Esophagus muscularis mucosa (tissue), 4 donors: ENCODE data around the gene NFAM1. TPM values are rescaled to one million over a fixed set of nuclear protein-coding genes. Genes with fewer than 3 reads are reported as not detected.

Source experiments
- DNase-seq: peaks from one replicate; pipeline ENCODE4 v3.0.0-alpha.2; 2017; ENCODE audit errors: extremely low spot score
- H3K27ac ChIP-seq, 4 donors: fragments of 200-600 bp; sonication (generic); replicated peaks in 1 of 4; 1 replicate in 3 of 4; 2 replicates in 1 of 4; pipeline ENCODE4 v1.5.1; 2016 to 2019; ENCODE audit warnings: mild to moderate bottlenecking in 1 of 4
- H3K27me3 ChIP-seq, 4 donors: fragments of 200-600 bp; sonication (generic); one replicate each; pipeline versions ENCODE4 v1.5.1 to v1.6.0; 2016 to 2019
- H3K36me3 ChIP-seq, 4 donors: fragments of 200-600 bp; sonication (generic); one replicate each; pipeline ENCODE4 v1.5.1; 2016 to 2019
- H3K4me1 ChIP-seq, 4 donors: fragments of 200-600 bp; sonication (generic); one replicate each; pipeline ENCODE4 v1.5.1; 2016 to 2019
- H3K4me3 ChIP-seq, 4 donors: fragments of 200-600 bp; sonication (generic); 1 replicate in 2 of 4; 2 replicates in 2 of 4; pipeline ENCODE4 v1.5.1; 2016 to 2019; ENCODE audit warnings: mild to moderate bottlenecking in 4 of 4, moderate library complexity in 1 of 4
- H3K9me3 ChIP-seq, 4 donors: fragments of 200-600 bp; sonication (generic); 1 replicate in 3 of 4; 2 replicates in 1 of 4; pipeline ENCODE4 v1.5.1; 2016 to 2019
- EP300 ChIP-seq: sonication (generic); formaldehyde crosslinking; IDR thresholded peaks from one replicate; pipeline ENCODE4 v1.6.1; 2017; ENCODE audit warnings: antibody characterized with exemption
- POLR2A ChIP-seq: fragments of 450-650 bp; IDR thresholded peaks from one replicate; pipeline ENCODE4 v1.6.1; 2017; ENCODE audit warnings: antibody characterized with exemption, moderate library complexity, mild to moderate bottlenecking, low read depth
- POLR2AphosphoS5 ChIP-seq, 2 donors: sonication (generic); formaldehyde crosslinking; IDR thresholded peaks; one replicate each; pipeline ENCODE4 v1.6.1; 2017; ENCODE audit warnings: antibody characterized with exemption in 2 of 2
- WGBS: methylation state at CpG from one replicate; pipeline ENCODE4 v1.1.5; 2018; 5-methylcytosine and 5-hydroxymethylcytosine counted together
- intact Hi-C: fragments of 100-400 bp; cut with DNase I; formaldehyde crosslinking; loops from one replicate; pipeline ENCODE4 v1.15.1; 2023
- total RNA-seq, 4 donors: library from RNA; depleted of rRNA; stranded (reverse); fragments of >200 nt; gene quantifications; one replicate each; pipeline versions ENCODE4 v1.1.0 to v1.2.1, GENCODE V29; 2016
- TF ChIP-seq, protein P1 (sequence below), 3 experiments: fragments of 200-600 bp in 2 of 3; fragments of 450-650 bp in 1 of 3; sonication (generic) in 2 of 3; IDR thresholded peaks; one replicate each; pipeline ENCODE4 v1.5.1; 2017 to 2019; ENCODE audit warnings: antibody characterized with exemption in 3 of 3, mild to moderate bottlenecking in 2 of 3, moderate library complexity in 1 of 3

The NFAM1 gene
- total RNA-seq, 4 donors from 2014 or later: 2.1 to 5.1 (median 2.9) TPM

DNA sequence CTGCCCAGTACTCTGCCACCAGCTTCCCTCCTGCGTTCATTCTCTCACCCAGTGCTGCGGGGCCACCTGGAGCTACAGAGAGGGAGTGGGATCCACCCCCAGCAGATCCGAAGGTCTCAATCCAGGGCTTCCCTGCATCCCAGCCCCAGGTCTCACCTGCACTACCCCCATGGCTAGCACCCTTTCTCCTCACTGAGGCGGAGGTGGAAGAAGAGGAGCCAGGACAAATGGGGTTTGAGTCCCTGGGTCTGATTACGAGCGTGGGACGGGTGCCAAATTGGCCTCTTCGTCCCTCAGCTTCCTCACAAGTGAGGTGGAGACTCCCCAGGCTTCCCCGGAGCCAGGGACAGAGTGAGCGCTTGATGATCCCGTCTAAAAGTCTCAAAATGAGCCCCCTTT lies 64.2 kb downstream of the NFAM1 start:
- H3K9me3 ChIP-seq: no peaks in the 10 kb centered on the region
- H3K27ac ChIP-seq: peak overlapping the region; percentile 53 to 76 (median 69)
- TF ChIP-seq POLR2A (no peak), POLR2AphosphoS5 (IDR thresholded peaks at IDR 0.05) (no peak), EP300 (no peak)
- TF ChIP-seq, protein P1, sequence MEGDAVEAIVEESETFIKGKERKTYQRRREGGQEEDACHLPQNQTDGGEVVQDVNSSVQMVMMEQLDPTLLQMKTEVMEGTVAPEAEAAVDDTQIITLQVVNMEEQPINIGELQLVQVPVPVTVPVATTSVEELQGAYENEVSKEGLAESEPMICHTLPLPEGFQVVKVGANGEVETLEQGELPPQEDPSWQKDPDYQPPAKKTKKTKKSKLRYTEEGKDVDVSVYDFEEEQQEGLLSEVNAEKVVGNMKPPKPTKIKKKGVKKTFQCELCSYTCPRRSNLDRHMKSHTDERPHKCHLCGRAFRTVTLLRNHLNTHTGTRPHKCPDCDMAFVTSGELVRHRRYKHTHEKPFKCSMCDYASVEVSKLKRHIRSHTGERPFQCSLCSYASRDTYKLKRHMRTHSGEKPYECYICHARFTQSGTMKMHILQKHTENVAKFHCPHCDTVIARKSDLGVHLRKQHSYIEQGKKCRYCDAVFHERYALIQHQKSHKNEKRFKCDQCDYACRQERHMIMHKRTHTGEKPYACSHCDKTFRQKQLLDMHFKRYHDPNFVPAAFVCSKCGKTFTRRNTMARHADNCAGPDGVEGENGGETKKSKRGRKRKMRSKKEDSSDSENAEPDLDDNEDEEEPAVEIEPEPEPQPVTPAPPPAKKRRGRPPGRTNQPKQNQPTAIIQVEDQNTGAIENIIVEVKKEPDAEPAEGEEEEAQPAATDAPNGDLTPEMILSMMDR (IDR thresholded peaks at IDR 0.05): no peak
- no peak for DNase-seq
- H3K4me3 ChIP-seq: peak overlapping the region; percentile 64 to 71 (median 70)
- 18% methylated on average over 11 of the region's 11 CpGs for WGBS
- peaks cover 44 to 55% (median 52%) of the 10 kb centered on the region in 4 donors for H3K4me1 ChIP-seq
- intact Hi-C loops: loop anchor here (2.0 to 5.0 kb wide), 3 partner anchors 25 to 96 kb away; partner anchors contain the start of gene TCF20
- peaks cover 0 to 4% (median 0%) of the 10 kb centered on the region in 4 donors for H3K27me3 ChIP-seq
- no peaks in the 10 kb centered on the region for H3K36me3 ChIP-seq

DNA sequence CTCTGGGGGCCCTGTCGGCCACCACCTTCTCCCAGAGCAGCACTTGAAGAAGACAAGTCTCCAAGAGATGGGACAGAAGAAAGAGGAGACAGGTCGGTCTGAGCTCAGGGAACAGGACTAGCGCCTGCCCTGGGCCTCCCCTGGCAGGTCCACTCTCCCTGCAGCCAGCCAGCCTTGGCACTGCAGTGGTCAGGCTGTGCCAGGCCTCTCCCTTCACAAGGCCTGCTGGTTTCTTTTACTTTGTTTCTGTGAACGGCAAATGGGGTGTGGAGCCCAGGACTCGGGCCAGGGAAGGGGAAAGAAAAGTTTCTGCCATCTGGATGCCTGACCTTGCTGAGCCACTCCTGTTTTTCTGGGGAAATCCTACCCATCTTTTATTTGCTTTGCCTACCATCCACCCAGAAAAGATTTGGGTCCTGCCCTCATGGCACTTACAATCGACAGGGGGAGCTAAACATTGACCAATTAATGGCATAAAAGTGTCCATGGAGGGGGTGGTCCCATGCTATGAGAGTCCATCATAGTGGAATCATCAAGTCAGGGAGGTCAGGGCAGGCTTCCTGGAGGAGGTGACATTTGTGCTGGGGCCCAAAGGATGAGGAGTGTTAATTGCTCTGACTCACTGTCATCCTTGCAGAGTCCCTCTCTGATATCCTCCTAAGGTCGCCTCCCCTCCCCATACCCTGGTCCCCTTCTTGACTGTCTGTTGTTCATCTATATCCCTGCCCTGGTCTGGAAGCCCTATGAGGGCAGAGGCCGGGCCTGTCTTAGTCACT lies 65.2 kb downstream of the NFAM1 start:
- WGBS: 61% methylated on average over 6 of the region's 8 CpGs
- H3K36me3 ChIP-seq: no peaks in the 10 kb centered on the region
- H3K4me3 ChIP-seq: no peak overlapping the region
- H3K4me1 ChIP-seq: peaks cover 44 to 55% (median 52%) of the 10 kb centered on the region in 4 donors
- peaks cover 0 to 4% (median 0%) of the 10 kb centered on the region in 4 donors for H3K27me3 ChIP-seq
- TF ChIP-seq, protein P1 (IDR thresholded peaks at IDR 0.05): no peak
- TF ChIP-seq POLR2A: no peak
- peak; percentile 23 to 42 for TF ChIP-seq POLR2AphosphoS5 (IDR thresholded peaks at IDR 0.05)
- no peaks in the 10 kb centered on the region for H3K9me3 ChIP-seq
- DNase-seq: no peak
- peak overlapping the region; percentile 53 to 76 (median 69) for H3K27ac ChIP-seq
- intact Hi-C loops: loop anchor here (5.0 kb wide), 2 partner anchors 70 to 95 kb away; partner anchors contain the start of gene TCF20

DNA sequence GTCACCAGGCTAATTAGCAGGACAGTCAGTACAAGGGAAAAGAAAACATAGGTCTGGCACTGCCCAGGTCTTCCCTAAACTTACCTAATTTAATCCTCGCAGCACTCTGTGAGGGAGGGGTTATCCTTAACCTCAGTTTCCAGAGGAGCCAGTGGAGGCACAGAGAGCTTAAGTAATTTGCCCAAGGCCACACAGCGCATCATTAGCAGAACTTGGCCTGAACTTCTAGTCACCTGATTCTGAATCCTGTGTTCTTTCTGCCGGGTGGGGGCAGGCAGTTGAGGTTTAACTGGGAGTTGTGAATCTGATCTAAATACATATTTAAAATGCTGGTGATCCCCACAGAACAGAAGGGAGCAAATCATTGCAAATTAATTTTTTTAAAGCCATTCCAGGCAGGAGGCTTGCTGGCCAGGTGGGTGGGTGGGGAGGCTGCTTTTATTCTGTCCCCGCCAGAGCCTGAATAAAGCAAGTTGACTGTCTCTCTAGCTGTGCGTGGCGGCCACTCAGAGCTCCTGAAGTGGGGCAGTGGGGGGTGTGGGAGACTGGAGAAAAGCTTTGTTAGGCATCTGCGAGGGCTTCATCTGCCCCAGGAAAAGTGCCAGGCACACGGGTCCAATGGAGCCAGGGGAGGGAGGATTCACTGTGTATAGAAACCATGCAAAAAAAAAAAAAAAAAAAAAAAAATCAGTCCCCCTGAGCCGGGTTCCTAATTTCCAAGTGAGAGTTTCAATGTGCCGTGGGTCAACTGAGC lies 66.1 kb downstream of the NFAM1 start:
- H3K36me3 ChIP-seq: no peaks in the 10 kb centered on the region
- H3K9me3 ChIP-seq: no peaks in the 10 kb centered on the region
- WGBS: 59% methylated on average over 10 of the region's 10 CpGs
- peak overlapping the region in 1 of 4 donors; percentile 13 for H3K4me3 ChIP-seq
- H3K27ac ChIP-seq: peak overlapping the region; percentile 53 to 76 (median 70)
- DNase-seq: no peak
- no peak for TF ChIP-seq POLR2A
- TF ChIP-seq EP300: no peak
- TF ChIP-seq POLR2AphosphoS5 (IDR thresholded peaks at IDR 0.05): no peak
- TF ChIP-seq, protein P1 (IDR thresholded peaks at IDR 0.05): no peak
- peaks cover 44 to 55% (median 52%) of the 10 kb centered on the region in 4 donors for H3K4me1 ChIP-seq
- peaks cover 0 to 4% (median 0%) of the 10 kb centered on the region in 4 donors for H3K27me3 ChIP-seq
- intact Hi-C loops: loop anchor here (5.0 kb wide), 2 partner anchors 71 to 94 kb away; partner anchors contain the start of gene TCF20

DNA sequence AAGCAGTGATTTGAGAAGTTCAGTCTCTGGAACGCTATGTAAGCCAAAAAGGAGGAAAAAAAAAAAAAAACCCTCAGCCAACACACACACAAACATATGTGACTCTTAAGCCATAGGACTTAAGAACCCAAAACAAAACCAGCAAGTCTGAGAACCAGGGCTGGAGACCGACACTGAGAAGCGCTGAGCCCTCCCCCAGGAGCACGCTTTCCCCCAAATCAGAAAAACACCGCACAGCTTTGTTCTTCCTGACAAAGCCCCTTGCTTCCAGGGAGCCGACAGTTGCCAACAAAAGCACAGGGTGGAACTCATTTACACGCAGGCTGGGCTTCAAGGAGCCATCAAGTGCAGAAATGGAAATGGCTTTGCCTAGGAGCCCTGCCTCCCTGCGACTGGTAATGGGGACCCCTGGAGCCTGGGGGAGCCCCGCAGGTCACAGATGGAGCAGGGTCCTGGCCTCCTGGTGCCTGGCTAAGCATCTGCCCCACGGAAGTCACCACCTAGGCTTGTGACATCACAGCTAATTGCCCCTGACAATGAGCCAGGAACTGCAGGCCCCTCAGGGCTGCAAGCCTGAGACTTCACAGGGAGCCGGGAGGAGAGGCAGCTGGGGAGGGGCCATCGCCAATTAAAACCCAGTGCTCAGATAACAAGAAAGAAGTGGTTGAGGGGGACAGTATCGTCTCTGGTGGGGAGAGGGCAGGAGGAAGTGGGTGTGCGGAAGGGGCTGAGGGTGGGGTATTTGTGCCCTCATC lies 66.9 kb downstream of the NFAM1 start:
- H3K27ac ChIP-seq: peak overlapping the region; percentile 53 to 76 (median 70)
- no peaks in the 10 kb centered on the region for H3K9me3 ChIP-seq
- H3K36me3 ChIP-seq: no peaks in the 10 kb centered on the region
- no peak for DNase-seq
- H3K4me1 ChIP-seq: peaks cover 44 to 55% (median 52%) of the 10 kb centered on the region in 4 donors
- intact Hi-C loops: loop anchor here (5.0 kb wide), 2 partner anchors 72 to 93 kb away; partner anchors contain the start of gene TCF20
- TF ChIP-seq EP300: no peak
- TF ChIP-seq, protein P1 (IDR thresholded peaks at IDR 0.05): no peak
- TF ChIP-seq POLR2A: no peak
- no peak for TF ChIP-seq POLR2AphosphoS5 (IDR thresholded peaks at IDR 0.05)
- H3K4me3 ChIP-seq: peak overlapping the region in 2 of 4 donors; percentile 9 to 13
- peaks cover 0 to 4% (median 0%) of the 10 kb centered on the region in 4 donors for H3K27me3 ChIP-seq
- WGBS: 37% methylated on average over 13 of the region's 14 CpGs
